ENCODE data around the gene CELSR1. TPM values are rescaled to one million over a fixed set of nuclear protein-coding genes. Genes with fewer than 3 reads are reported as not detected.
A peak's percentile ranks its signal among the peaks of the same experiment; 100 is the strongest.
"Not testable (repeated sequence)": the region's sequence is repeated elsewhere in the genome, so short reads cannot be mapped to it uniquely, and the experiment has no call there.

The CELSR1 gene
- total RNA-seq, 1 donor from 2014 or later = 43.1 TPM

DNA sequence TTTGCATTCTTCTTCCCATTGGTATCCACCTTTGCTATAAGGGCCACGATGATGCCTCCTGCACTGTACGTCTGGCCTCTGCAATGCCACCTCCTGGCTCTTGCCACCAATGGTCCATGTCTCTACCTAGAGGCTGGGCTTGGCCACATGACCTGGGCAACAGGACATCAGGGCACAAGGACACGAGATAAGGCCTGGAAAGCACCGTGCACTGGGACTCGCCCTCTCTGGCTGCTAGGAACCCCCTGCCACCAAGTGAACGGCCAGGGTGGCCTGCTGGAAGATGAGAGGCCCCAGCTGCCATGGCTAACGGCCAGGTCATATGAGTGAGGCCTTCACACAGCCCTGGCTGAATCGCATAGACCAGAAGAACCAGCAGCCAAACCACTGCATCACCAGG is 114.5 kb downstream of the CELSR1 start:
- no peak for DNase-seq (ENCODE audit: low read depth in 2 of 2)

DNA sequence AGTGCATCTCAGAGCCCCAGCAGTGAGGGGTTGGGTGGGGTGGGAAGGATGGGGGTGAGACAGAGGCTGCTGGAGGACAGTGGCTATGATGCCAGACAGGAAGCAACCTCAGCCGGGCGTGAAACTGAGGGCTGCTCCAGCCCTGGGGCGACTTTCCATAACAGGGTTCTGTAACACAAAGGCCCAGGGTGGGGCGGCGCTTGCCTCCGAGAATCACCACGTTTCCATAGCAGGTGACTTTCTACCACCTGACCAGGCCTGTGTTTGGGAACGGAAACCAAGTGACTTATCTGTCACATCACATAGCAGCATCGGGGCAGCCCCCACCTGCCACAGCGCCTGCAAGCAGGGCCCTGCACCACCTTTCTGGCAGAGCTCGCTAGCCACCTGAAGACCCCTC is 116.2 kb downstream of the CELSR1 start:
- DNase-seq (ENCODE audit: low read depth in 2 of 2) = peak in 1 of 2 donors; percentile 66

DNA sequence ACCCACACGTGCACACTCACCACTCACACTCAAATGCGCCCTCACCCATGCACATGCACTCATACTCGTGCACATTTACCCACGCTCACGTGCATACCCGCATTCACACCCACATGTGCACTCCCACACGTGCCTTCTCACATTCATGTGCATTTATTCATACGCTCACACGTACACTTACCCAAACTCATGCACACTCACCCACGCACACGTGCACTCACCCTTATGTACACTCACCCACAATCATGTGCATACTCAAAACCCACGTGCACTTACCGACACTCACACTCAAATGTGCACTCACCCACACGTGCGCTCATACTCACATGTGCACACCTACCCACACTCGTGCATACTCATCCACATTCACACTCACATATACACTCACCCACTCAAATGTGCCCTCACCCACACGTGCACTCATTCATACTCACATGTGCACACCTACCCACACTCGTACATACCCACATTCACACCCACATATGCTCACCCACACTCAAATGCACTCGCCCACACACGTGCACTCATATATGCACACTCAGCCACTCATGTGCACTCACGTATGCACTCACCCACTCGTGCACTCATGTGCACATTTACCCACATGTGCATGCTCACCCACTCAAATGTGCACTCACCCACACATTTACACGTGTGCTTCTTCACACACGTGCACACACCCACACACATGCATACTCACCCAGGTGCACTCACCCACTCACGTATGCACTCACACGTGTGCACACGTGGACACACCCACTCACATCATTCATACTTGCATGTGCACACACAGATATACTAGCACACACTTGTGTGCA is 117.5 kb downstream of the CELSR1 start:
- DNase-seq (ENCODE audit: low read depth in 2 of 2) = no peak

DNA sequence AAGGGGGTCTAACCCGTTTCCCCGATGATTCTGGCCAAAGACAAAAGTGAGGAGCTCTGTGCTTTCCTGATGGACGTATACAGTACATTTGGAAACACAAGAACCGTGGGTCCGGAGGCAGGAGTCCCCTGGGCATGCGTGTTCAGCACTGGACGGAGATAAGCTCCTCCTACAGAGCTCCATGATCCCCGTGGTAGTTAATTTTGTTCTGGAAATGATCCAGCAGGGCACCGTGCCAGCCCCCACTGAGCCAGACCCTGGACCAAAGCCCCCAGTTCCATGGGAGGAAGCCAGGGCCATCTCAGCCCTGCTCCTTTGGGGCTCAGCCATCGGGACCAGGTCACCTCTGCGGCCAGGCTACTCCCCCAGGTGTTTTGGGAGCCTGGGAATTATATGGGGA is 118.6 kb downstream of the CELSR1 start:
- no peak for DNase-seq (ENCODE audit: low read depth in 2 of 2)

DNA sequence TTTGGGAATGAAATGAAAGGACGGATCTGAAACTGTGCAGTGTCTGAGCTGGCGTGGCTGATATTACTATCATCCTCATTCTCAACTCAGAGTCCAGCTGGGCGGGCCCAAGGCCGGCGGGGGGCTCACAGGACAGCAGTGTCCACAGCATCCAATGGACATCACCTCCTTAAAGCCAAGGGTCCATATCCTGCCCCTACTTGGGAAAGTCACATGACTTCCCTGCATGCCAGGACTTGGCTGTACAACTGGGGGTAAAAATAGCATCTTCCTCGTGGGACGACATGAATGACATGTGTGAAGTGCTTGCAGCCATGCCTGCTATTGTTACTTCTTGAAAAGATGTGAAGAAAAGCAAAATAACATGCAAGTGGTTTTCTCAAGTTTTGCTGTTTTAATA is 119.7 kb downstream of the CELSR1 start:
- no peak for DNase-seq (ENCODE audit: low read depth in 2 of 2)

DNA sequence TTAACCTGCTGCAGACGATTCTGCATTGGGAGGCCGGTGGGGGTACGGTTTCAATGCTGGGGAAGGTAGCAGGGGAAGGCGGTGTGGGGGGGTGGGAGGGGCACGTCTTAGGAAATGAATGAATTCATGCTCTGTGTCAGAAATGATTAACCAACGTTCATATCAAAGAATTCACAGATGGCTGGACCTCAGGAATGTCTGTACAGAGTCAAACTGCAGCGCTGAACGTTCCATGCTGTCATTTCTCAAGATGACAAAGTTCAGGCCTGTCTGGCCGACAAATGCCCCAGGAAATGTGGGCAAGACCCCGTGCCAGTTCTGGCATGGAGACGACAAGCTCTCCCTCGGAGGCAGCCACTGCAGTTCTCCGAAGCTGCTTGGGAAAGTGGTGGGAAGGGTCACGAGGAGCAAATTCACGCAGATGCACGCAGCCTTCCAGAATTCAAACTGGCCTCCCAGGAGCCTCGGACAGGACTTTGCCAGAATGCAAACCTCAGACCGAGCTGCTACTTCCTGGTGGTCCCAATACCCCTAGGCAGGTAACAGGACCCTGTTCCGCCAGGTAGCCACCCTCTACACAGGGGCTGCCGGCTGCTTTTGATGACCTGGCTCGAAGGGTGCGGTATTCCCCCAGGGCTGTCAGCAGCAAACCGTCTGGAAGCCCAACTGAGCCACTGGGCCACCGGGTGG is 120.4 kb downstream of the CELSR1 start:
- DNase-seq (ENCODE audit: low read depth in 2 of 2) = no peak

DNA sequence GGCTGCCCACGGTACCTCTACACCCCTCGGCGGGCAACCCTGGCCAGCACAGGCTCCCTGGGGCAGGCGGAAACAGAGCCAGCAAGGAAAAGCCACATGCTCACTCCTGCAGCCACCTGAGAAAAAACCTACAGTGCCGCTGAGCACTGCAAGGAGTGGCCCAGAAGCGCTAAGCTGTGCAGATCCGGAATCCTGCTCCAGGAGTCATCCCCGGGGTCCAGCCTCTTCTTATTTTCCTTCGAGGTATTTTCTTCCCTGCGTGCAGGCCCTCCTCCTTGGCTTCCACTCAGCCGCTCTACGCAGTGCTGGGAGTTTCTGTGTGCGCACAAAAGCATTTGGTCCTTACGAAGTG is 120.9 kb downstream of the CELSR1 start:
- DNase-seq (ENCODE audit: low read depth in 2 of 2) = no peak

DNA sequence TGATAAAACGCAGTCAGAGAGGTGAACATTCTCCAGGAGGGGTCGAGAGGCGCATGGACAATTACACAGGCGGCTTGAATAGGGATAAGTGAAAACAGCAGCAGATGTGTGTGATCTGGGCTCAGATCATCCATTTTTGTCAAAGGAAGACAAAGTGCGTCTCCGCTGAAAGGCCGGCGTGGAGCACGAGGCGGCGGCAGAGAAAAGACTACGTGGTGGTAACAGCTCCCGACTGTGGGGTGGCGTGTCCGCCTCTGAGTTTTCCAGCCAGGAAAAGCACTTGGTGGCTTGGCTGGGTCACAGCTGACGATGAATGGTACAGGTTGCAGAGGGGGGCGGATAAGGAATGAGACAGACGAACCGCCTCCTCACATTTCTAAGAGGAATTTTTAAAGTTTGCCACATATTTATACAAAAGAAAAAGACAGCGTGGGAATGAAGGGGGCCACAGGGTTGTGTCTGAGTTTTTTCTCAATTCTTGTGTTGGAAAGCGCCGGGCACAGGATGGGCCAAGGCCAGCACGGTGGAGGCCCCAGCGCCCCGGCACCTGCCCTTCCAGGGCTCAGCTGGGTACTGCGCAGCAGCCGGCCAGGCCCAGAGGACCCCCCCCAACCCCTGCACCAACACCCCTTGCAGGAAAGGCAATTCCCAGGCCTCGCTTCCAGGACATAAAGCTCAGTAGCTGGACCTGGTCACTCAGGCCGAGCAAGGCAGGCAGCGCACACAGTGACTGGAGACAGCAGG is 121.5 kb downstream of the CELSR1 start:
- no peak for DNase-seq (ENCODE audit: low read depth in 2 of 2)

DNA sequence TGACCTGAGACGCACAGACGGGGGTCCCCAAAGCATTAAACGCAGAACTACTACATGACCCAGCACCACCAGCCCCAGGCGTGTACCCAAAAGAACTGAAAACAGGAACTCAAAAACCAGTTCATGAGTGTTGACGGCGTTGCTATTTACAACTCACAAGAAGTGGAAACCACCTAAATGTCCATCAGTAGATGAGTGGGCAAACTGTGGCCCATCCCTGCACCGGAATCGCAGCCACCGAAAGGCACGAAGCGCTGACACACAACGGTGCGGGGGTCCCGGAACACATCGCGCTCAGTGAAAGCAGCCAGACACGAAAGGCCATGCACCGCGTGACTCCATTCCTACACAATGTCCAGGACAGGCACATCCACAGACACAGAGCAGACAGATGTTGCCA is 122.7 kb downstream of the CELSR1 start:
- no peak for DNase-seq (ENCODE audit: low read depth in 2 of 2)

DNA sequence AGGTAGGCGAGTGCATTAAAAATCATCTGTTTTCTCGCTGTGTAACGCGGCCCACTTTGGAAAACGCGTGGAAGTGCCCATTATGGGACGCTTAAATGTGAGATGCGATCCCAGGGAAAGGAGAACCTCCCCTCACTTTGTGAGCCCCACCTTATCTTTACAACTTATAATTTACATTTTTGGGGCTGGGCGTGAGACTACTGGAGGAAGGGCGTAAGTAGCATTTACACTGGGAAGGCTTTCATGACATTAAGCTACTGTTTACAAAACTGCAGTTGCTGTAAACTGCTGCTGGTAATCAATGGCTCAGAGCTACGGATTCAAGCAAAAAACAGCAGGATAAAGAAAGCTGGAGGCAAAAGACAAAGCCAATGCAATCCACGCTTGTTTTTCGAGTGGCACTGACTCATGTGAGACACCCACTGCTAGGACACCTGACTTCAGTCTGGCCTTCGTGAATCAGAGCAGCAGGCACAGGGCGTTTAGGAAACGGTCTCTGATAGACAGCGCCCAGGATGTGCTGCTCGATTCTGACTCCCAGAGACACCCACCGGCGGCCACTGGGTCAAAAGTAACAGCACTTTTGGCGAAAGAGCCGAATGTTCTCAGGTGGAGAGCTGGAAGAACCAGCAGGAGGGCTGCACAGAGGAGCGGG is 123.6 kb downstream of the CELSR1 start:
- DNase-seq (ENCODE audit: low read depth in 2 of 2) = no peak

DNA sequence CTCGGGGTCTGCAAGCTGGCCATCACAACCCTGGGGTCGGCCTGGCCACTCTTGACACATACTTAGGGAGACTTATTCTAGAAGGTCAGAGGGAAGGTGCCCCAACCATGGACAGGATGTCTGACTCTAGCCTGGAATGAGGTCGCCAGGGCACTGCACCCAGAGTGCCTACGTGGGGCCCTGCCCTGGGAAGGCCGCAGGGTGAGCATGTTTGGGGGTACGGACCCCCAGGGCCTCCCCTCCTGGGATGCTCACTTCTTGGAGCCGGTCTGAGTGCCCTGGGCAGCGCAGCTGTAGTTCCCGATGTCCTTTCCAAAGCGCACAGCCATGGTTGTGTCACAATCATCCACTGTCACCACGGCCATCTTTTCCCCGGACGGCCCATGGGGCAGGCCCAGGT is 126.1 kb downstream of the CELSR1 start:
- DNase-seq (ENCODE audit: low read depth in 2 of 2) = no peak

DNA sequence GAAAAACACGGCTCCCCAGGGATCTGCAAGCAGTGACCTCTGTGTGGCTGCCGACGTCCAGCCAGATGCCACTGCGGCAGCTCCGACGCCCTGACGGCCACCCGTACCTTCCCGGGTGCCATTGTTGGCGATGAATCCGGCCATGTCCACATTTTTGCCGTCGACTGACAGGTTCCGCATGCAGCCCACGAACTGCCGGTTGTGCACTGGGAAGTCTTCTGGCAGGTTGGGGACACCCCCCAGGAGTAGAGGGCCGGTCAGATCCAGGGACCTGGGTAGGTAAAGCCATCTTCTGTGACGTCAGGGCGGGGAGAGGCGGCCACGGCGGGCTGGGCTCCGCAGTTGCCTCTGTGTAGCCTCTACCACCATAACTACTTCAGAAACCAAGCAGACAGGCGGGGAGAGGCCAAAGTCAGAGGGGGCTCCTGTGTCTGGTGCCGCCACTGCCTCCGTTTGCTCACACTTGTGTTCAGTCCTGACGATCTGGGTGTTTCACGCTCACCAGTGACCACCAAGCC is 127.1 kb downstream of the CELSR1 start:
- DNase-seq (ENCODE audit: low read depth in 2 of 2) = no peak

DNA sequence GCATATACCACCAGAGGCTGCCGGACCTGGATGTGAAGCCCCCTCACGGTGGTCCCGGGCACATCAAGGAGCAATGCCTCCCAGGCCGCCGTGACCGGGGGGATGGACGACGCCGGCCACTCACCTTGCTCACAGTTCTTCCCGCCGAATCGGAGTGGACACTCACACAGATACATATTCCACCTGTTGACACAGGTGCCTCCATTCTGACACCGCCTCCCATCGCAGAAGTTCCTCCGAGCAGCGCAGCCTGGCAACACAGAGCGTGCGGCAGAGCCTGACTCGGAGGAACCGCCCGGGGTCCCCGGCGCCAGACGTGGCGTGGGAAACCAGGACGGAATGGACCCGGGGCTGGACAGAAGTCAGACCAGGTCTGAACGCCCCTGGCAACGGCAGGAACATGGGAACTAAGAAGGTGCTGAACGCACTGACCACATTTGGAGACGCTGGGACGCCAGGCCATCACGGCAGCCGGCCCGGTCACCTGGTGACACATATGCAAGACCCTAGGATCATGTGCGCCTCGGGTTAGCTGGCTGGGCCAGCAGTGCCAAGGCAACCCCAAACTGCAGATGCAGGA is 127.7 kb downstream of the CELSR1 start:
- no peak for DNase-seq (ENCODE audit: low read depth in 2 of 2)

DNA sequence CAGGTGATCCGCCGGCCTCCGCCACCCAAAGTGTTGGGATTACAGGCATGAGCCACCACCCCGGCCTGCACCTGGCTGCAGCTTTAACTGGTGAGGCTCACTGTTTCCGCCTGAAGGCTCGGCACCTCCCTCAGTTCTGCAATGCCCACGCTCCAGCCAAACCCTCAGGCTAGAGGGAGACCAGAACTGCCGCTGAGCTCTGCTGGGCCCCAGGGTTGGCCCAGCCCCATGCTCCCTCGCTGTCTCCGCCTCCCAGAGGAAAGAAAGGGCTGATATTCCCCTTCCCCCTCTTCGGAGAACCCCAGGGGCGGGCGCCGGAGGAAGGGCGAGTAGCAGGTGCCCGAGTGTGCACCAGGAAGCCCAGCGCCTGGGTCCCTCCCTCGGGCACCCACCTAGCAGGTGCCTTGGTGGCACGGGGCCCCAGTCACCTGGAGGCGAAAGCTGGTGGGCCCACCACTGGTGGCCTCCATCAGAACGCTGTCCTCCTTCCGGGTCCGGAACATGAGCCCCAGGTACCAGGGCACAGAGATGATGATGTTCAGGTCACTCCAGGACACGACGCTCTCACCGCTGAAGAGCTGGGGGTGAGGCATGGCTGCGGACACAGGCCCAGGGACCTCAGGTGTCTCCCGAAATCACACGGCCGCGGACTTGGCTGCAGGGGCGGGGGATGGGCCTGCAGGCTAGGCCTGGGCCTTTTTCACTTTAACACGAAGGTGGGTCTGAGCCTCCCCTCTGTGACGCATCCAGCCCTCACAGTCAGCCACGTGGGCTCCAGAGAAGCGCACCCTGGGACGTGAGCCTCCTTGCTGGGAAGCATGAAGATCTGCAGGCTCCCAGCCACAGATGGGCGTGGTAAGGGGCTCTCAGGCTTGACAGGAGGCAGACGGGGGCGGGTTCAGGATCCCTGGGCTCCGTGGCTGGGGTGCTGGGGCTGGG is 128.6 kb downstream of the CELSR1 start:
- no peak for DNase-seq (ENCODE audit: low read depth in 2 of 2)

DNA sequence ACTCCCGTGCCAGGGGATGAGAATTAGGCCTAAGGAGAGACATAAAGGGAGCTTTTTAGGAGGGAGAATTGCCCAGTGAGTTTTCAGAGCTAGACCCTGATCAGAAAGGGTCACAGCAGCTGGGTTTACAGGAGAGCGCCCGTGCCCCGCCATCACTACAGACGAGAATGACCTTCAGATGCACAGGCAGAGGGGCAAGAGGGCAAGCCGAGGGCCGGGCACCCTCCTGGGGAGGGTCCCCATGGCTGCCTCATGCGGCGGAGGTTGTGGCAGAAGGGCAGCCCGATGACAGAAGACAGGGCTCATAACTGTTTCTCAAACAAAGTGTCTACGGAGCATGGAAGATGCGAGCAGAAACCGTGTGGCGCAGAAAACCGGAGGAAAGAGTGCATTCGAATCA is 129.7 kb downstream of the CELSR1 start:
- no peak for DNase-seq (ENCODE audit: low read depth in 2 of 2)

DNA sequence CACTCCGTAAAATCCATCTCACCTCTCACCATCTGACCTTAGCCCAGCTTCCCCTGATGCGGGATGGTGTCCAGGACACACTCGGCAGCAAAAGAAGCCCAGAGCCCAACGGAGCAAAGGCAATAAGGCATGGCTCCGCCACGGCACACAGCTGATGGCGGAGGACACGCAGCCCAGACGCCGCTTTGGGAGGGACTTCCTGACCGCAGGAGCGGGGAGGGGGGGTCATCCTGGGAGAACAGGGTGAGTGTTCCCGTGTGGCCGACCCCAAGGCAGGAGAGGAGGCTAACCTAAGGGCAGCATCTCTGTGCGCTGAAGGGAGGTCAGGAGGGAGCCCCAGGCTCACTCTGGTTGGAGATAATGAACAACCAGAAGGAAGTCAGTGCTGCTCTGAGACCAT is 130.6 kb downstream of the CELSR1 start:
- DNase-seq (ENCODE audit: low read depth in 2 of 2) = no peak

DNA sequence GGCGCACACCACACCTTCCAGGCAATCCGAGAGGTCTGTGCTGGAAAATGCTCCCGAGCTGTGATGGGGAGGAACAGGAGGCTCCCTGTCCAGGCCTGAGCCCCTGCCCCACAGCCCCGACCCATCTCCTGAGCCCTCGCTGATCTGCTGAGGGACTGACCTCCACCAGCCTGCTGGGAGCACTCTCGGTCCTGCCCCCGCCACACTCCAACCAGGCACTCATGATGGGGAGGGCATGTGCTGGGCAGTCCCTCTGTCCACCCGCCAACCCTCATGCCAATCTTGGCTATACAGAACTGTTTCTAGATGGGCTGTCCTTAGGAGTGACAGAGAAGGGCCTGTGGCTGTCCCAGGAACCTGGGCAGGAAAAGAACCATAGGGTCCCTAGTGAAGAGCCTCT is 131.1 kb downstream of the CELSR1 start:
- no peak for DNase-seq (ENCODE audit: low read depth in 2 of 2)

DNA sequence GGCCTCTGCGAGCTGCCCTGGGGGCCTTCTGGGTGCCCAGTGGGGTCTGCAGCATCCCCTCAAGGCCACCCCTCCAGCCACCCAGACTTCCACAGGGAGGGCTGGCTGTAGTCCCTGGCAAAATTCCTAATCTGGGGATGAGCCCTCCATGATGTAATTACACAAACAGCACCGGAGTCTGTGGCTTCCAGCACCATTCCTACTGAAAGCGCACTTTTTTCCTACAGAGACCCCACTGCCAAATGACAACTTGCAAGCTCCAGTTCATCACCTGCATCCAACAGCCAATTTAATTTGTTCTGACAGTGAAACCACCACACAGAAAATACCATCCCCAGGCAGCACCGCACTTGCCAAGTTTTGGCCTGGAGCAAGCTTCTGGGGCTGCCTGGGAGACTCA is 131.5 kb downstream of the CELSR1 start:
- no peak for DNase-seq (ENCODE audit: low read depth in 2 of 2)

DNA sequence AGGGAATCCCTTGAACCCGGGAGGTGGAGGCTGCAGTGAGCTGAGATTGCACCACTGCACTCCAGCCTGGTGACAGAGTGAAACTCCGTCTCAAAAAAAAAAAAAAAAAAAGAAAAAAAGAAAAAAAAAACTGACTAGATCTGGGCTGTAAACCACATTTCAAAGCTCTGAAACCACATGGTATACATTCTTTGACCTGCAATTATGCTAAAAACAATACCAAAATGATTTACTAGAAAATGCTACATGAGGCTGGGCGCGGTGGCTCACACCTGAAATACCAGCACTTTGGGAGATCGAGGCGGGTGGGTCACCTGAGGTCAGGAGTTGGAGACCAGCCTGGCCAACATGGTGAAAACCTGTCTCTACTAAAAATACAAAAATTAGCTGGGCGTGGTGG is 133.5 kb downstream of the CELSR1 start:
- DNase-seq (ENCODE audit: low read depth in 2 of 2) = not testable (repeated sequence)

DNA sequence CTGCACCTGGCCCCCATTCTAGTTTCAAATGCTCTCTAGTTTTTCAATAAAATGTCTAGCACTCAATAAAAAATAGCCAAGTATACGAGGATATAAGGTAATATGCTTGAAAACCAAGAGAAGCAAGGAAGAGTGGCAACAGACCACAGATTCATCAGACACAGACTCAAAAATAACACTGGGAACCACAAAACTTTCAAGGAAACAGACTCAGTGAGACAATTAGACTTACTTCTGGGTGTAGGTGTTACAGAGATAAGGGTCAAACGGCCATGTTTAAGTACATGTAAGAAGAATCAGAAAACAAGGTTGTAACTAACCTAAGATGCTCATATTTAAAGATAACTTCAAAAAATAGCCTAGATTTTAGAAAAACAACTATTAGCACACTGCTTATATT is 134.9 kb downstream of the CELSR1 start:
- no peak for DNase-seq (ENCODE audit: low read depth in 2 of 2)

All from lung microvascular endothelial cell (primary cell).